BLaER1 treated with 17β-estradiol and CSF1 and Interleukin-3, amounts not matched to agents 10 nM and 100 nM (cell line): ENCODE measurements around the gene RPS13.
"Not testable (repeated sequence)": the region's sequence is repeated elsewhere in the genome, so short reads cannot be mapped to it uniquely, and the experiment has no call there.

Experiments used
- H3K27ac ChIP-seq, 11 experiments: shearing (Covaris generic); formaldehyde crosslinking; 2 replicates each; pipeline ENCODE4 v1.8.1; 2022
- H3K27me3 ChIP-seq, 11 experiments: shearing (Covaris generic); formaldehyde crosslinking; 2 replicates each; pipeline ENCODE4 v1.8.1; 2022
- H3K36me3 ChIP-seq, 11 experiments: shearing (Covaris generic); formaldehyde crosslinking; 2 replicates each; pipeline ENCODE4 v1.8.1; 2022
- H3K4me1 ChIP-seq, 10 experiments: shearing (Covaris generic); formaldehyde crosslinking; 2 replicates each; pipeline ENCODE4 v1.8.1; 2022
- H3K4me2 ChIP-seq, 11 experiments: shearing (Covaris generic); formaldehyde crosslinking; 2 replicates each; pipeline ENCODE4 v1.8.1; 2022
- H3K4me3 ChIP-seq, 10 experiments: shearing (Covaris generic); formaldehyde crosslinking; 2 replicates each; pipeline ENCODE4 v1.8.1; 2022
- H3K9ac ChIP-seq, 11 experiments: shearing (Covaris generic); formaldehyde crosslinking; 2 replicates each; pipeline ENCODE4 v1.8.1; 2022
- H3K9me3 ChIP-seq, 11 experiments: shearing (Covaris generic); formaldehyde crosslinking; replicated peaks in 1 of 11; 2 replicates each; pipeline ENCODE4 v1.8.1; 2022
- H4K20me1 ChIP-seq, 11 experiments: shearing (Covaris generic); formaldehyde crosslinking; 2 replicates each; pipeline ENCODE4 v1.8.1; 2022
- Cebpa-rat ChIP-seq, 11 experiments: shearing (Covaris generic); IDR thresholded peaks; 2 replicates each; pipeline ENCODE4 v1.8.1; 2022

Gene RPS13

DNA sequence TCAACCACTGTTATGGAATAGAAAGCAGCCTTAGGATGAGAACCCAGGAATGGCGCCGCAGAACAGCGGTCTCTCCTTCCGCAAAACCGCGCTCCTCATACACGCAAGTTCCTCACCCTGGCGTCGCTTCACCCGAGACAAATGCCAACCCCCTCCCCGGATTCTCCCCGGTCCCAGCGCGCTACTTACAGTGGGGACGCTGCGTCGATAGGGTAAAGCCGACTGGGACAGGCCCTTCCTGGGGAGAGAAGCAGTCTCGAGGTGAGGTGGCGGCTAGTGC, 287 bp downstream of the RPS13 start:
- Histone ChIP-seq H4K20me1 (peaks cover 23 to 47% (median 44%) of the 10 kb centered on the region in 11 experiments; a peak in 21 of 22 replicates), H3K4me3 (peak overlapping the region; percentile 85 to 99 (median 92)), H3K27ac (peak overlapping the region; percentile 90 to 100 (median 97)), H3K4me1 (peaks cover 22 to 48% (median 34%) of the 10 kb centered on the region in 10 experiments), H3K4me2 (peak overlapping the region; percentile 85 to 98 (median 96)), H3K27me3 (no peaks in the 10 kb centered on the region), H3K9me3 (no peaks in the 10 kb centered on the region), H3K9ac (peak overlapping the region; percentile 93 to 100 (median 98)), H3K36me3 (peaks cover 38 to 48% (median 44%) of the 10 kb centered on the region in 11 experiments)
- no peak for TF ChIP-seq Cebpa-rat (IDR thresholded peaks at IDR 0.05)

DNA sequence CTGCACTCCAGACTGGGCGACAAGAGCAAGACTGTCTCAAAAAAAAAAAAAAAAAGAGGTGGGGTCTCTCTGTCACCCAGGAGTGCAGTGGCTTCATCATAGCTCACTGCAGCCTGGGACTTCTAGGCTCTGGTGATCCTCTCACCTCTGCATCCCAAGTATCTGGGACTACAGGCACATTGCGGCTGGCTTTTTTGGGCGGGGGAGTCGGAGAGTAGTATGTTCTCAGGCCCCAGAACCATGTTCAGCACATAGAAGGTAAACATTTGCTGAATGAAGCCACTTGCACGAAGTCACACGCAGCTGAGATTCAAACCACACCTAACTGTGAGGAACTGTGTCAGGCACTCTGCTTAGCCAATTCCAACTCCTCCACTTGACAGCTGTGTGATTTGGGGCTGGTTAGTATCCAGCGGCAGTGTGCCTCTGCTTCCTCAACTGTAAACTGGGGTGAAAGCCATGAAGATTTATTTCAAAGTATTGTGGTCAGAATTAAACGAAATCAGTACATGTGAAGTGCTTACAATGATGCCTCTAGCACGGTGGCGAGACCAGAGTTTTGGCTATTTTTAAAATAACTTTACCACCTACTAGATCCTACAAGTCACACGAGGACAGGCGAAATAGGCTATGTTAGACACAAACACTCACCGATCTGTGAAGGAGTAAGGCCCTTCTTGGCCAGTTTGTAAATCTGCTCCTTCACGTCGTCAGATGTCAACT, 789 bp downstream of the RPS13 start:
- Histone ChIP-seq H3K9me3 (no peaks in the 10 kb centered on the region), H3K36me3 (peaks cover 39 to 52% (median 47%) of the 10 kb centered on the region in 11 experiments), H3K4me1 (peaks cover 22 to 44% (median 32%) of the 10 kb centered on the region in 10 experiments), H3K27ac (peak overlapping the region; percentile 90 to 100 (median 97)), H4K20me1 (peaks cover 23 to 49% (median 47%) of the 10 kb centered on the region in 11 experiments; a peak in 21 of 22 replicates), H3K9ac (peak overlapping the region; percentile 93 to 100 (median 98)), H3K4me2 (peak overlapping the region; percentile 85 to 98 (median 96)), H3K4me3 (peak overlapping the region; percentile 85 to 99 (median 92)), H3K27me3 (no peaks in the 10 kb centered on the region)
- no peak for TF ChIP-seq Cebpa-rat (IDR thresholded peaks at IDR 0.05)

DNA sequence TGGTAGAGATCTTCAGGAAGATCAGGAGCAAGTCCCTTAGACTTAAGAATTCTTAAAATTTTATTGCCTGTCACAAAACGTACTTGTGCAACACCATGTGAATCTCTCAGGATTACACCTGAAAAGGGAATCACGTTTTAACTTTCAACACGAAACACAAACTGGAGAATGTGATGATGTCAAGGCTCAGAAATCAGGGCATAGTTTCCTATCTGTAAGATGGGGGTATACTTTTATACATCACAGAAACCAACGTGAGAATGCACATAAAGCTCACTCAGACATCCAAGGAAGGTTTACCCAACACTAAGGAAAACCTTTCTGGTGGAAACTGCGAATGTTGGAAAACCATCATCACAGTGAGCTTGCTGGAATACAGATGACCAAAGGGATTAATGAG, 2.0 kb downstream of the RPS13 start:
- H3K36me3 ChIP-seq: peaks cover 39 to 52% (median 47%) of the 10 kb centered on the region in 11 experiments
- no peak for TF ChIP-seq Cebpa-rat (IDR thresholded peaks at IDR 0.05)
- H3K27ac ChIP-seq: peak overlapping the region in 7 of 11 experiments; percentile 96 to 100 (median 98); a peak in 7 of 22 replicates
- peak overlapping the region in 9 of 10 experiments; percentile 85 to 99 (median 95); a peak in 18 of 20 replicates for H3K4me3 ChIP-seq
- no peaks in the 10 kb centered on the region for H3K27me3 ChIP-seq
- H3K9me3 ChIP-seq: no peaks in the 10 kb centered on the region
- H3K4me2 ChIP-seq: peak overlapping the region; percentile 85 to 98 (median 96)
- peaks cover 22 to 46% (median 33%) of the 10 kb centered on the region in 10 experiments for H3K4me1 ChIP-seq
- peaks cover 23 to 56% (median 47%) of the 10 kb centered on the region in 11 experiments; a peak in 21 of 22 replicates for H4K20me1 ChIP-seq
- H3K9ac ChIP-seq: peak overlapping the region; percentile 93 to 100 (median 98)

DNA sequence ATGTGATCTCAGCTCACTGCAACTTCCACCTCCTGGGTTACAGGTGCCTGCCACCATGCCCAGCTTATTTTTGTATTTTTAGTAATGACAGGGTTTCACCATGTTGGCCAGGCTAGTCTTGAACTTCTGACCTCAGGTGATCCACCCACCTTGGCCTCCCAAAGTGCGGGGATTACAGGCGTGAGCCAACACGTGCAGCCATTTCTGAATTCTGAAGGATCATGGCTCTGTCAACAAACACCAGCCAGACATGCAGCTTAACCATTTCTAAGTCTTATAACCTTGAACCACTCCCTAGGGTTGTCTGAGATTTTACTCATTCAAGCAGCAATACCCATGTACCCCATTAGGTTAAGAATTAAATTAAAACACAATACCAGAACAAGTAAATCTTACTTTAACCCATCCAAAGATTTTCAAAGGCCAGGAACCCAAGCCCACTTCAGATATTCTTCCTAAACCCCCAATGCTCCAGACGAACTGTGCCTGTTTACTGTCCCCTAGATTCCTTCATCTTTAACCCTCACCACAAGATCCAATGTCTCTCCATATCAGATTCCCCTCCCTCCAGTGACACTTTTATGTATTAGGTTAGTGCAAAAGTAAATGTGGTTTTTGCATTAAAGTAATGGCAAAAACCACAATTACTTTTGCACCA, 4.0 kb downstream of the RPS13 start:
- H4K20me1 ChIP-seq: peaks cover 23 to 56% (median 47%) of the 10 kb centered on the region in 11 experiments; a peak in 21 of 22 replicates

DNA sequence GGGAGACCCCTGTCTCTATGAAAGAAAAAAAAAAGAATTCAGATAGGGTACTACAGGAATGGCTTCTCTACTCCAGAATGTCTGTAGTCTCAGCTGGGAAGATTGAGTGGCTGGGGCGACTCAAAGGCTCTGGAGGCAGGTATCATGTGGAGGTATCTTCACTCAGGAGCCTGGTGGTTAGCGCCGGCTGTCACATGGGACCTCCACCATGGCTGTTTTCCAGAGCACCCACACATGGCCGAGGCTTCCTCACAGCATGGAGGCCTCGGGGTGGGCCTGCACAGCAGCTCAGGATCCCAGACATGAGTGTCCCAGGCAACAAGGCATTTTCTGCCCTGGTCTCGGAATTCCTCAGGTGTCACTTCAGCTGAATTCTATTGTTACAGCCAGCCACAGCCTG, 10.1 kb downstream of the RPS13 start:
- Histone ChIP-seq H3K27ac (no peak overlapping the region), H3K4me2 (no peak overlapping the region), H3K4me1 (peaks cover 0 to 6% (median 0%) of the 10 kb centered on the region in 10 experiments; a peak in 2 of 20 replicates), H4K20me1 (peaks cover 0 to 15% (median 4%) of the 10 kb centered on the region in 11 experiments; a peak in 7 of 22 replicates), H3K36me3 (peaks cover 0 to 28% (median 10%) of the 10 kb centered on the region in 11 experiments; a peak in 15 of 22 replicates), H3K9me3 (no peaks in the 10 kb centered on the region), H3K4me3 (no peak overlapping the region), H3K9ac (no peak overlapping the region), H3K27me3 (no peaks in the 10 kb centered on the region)
- TF ChIP-seq Cebpa-rat (IDR thresholded peaks at IDR 0.05): no peak

More for the DNA sequence above, 4.0 kb downstream of the RPS13 start:
- peaks cover 17 to 31% (median 25%) of the 10 kb centered on the region in 10 experiments for H3K4me1 ChIP-seq
- no peak overlapping the region for H3K9ac ChIP-seq
- H3K4me2 ChIP-seq: 0 out of 22 replicates have a peak overlapping the region, but pooled peaks of 1 of the 11 experiments have one; percentile 98
- no peaks in the 10 kb centered on the region for H3K9me3 ChIP-seq
- no peak overlapping the region for H3K27ac ChIP-seq
- no peaks in the 10 kb centered on the region for H3K27me3 ChIP-seq
- TF ChIP-seq Cebpa-rat (IDR thresholded peaks at IDR 0.05): no peak
- H3K4me3 ChIP-seq: no peak overlapping the region
- H3K36me3 ChIP-seq: peaks cover 39 to 60% (median 51%) of the 10 kb centered on the region in 11 experiments

DNA sequence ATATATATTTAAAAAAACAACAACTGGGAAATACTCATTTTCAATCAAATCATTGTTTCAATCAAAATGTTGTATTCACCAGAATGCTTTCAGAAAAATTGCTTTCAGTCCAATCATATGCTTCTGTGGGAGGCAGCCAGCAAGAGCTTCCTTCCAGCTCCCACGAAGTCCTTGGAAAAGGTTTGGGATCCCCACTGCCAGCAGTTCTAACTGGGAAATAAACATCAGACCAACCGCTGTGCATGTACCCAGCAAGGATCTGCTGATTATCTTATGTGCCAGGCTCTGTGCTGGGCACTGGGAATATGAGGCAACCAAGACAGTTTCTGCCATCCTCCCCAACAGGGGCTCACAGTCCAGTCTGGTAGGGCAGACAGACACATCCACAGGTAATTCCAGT, 10.8 kb downstream of the RPS13 start:
- peaks cover 0 to 7% (median 0%) of the 10 kb centered on the region in 11 experiments; a peak in 2 of 22 replicates for H4K20me1 ChIP-seq
- H3K9me3 ChIP-seq: no peaks in the 10 kb centered on the region
- peaks cover 0 to 6% (median 0%) of the 10 kb centered on the region in 10 experiments; a peak in 2 of 20 replicates for H3K4me1 ChIP-seq
- H3K27me3 ChIP-seq: no peaks in the 10 kb centered on the region
- H3K36me3 ChIP-seq: peaks cover 0 to 22% (median 6%) of the 10 kb centered on the region in 11 experiments; a peak in 8 of 22 replicates
- no peak overlapping the region for H3K27ac ChIP-seq
- no peak overlapping the region for H3K4me2 ChIP-seq
- no peak for TF ChIP-seq Cebpa-rat (IDR thresholded peaks at IDR 0.05)
- no peak overlapping the region for H3K9ac ChIP-seq
- no peak overlapping the region for H3K4me3 ChIP-seq

DNA sequence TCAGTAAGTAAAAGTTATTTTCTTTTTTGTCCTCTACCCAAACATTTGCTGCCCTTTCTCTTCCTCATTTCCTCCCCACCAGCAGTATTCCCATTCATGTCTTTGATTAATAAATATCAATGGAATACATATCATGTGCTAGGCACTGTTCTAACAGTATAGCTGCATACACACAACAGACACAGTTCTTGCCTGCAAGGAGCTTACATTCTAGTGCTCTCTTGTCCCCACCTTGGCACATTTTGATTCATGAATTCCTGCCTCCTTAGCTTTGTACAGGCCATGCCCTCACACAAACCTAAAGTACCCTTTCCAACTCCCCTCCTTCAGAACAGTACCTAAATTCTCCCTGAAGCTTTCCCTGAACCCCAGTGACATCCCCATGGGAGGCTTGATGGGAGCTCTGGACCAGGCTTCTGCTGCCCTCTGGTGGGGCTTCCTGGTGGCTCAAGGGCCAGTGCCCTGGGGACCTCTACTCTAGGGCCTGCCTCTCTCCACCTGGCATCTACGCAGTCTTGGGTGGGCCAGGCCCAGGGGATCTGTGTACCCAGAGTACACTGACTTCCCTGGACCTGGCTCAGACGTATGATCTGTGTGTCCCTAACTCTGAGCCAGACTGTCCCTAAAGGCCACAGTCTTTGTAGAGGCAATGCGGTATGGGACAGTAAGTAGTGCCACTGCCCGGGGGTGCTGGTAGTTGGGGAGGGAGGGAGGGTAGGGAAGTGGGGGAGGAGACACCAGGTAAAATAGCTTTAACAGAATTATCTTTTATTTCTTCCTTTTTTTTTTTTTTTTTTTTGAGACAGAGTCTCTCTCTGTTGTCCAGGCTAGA, 14.1 kb downstream of the RPS13 start:
- H3K4me1 ChIP-seq: no peaks in the 10 kb centered on the region
- H3K4me3 ChIP-seq: no peak overlapping the region
- no peaks in the 10 kb centered on the region for H4K20me1 ChIP-seq
- H3K27ac ChIP-seq: no peak overlapping the region
- no peaks in the 10 kb centered on the region for H3K9me3 ChIP-seq
- H3K27me3 ChIP-seq: no peaks in the 10 kb centered on the region
- TF ChIP-seq Cebpa-rat (IDR thresholded peaks at IDR 0.05): no peak
- H3K36me3 ChIP-seq: peaks cover 0 to 13% (median 0%) of the 10 kb centered on the region in 11 experiments; a peak in 4 of 22 replicates
- no peak overlapping the region for H3K9ac ChIP-seq
- no peak overlapping the region for H3K4me2 ChIP-seq

DNA sequence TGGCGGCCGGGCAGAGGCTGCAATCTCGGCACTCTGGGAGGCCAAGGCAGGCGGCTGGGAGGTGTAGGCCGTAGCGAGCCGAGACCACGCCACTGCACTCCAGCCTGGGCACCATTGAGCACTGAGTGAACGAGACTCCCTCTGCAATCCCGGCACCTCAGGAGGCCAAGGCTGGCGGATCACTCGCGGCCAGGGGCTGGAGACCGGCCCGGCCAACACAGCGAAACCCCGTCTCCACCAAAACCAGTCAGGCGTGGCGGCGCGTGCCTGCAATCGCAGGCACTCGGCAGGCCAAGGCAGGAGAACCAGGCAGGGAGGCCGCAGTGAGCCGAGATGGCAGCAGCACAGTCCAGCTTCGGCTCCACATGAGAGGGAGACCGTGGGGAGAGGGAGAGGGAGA, 26.3 kb downstream of the RPS13 start:
- H3K4me3 ChIP-seq, H3K9ac ChIP-seq, H3K4me2 ChIP-seq, H3K27ac ChIP-seq, H3K27me3 ChIP-seq, H3K36me3 ChIP-seq, H3K4me1 ChIP-seq, H4K20me1 ChIP-seq: not testable (repeated sequence)
- H3K9me3 ChIP-seq: peaks cover 0 to 27% (median 7%) of the 10 kb centered on the region in 11 experiments; a peak in 10 of 22 replicates

DNA sequence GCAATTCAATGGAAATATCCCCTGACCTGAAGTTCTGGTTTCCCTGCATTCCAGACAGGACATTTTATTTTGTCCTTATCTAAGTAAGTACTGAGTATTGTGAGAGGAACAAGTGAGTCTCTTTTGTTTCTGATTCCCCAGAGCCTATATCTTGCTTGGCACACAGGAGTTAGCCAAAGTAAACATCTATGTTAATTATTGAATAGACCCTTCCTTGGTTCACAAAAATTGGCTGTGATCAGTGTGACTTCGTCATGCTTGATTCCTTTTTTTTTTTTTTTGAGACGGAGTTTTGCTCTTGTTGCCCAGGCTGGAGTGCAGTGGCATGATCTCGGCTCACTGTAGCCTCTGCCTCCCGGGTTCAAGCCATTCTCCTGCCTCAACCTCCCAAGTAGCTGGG, 29.0 kb downstream of the RPS13 start:
- H3K4me1 ChIP-seq, H3K9ac ChIP-seq, H3K4me3 ChIP-seq, H3K27me3 ChIP-seq, H3K36me3 ChIP-seq, H3K4me2 ChIP-seq, H4K20me1 ChIP-seq, H3K27ac ChIP-seq: not testable (repeated sequence)
- H3K9me3 ChIP-seq: peaks cover 0 to 24% (median 7%) of the 10 kb centered on the region in 11 experiments; a peak in 10 of 22 replicates
